NAMALWA (cell line): ENCODE data around the gene RNF220.

Experiments used
- DNase-seq: peaks from one replicate; pipeline ENCODE4 v3.0.0-alpha.2; 2015; ENCODE audit warnings: low spot score

RNF220 gene

DNA sequence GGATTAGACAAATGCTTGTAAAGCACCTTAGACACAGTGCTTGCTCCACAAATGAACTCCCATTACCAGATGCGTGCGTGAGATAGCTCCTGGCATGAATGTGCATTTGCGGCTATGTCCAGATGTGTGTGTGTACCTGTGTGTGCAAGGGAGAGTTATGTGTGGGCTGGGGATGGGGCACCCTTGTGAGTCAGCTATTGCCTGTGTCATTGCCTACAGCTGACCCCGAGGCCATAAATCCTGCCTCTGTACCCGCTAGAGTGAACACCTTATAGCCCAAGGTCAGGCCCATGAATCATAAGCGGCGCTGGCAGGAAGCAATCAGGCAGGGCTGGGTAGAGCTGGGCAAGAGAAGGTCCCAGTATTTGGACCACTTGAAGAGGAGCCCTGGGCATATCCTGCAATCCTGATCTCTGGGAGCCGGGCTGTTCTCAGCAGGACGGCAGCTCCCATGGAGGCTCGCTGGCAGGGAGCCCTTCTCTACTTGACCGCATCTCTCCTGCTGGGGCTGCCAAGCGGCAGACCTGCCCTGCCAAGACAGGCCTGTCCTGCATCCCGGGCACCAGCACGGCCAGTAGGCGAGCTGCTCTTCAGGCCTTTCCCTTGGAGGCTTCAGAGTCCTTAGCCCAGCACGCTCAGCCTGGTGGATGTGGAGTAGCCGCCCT is 182.9 kb downstream of the RNF220 start:
- DNase-seq = no peak

DNA sequence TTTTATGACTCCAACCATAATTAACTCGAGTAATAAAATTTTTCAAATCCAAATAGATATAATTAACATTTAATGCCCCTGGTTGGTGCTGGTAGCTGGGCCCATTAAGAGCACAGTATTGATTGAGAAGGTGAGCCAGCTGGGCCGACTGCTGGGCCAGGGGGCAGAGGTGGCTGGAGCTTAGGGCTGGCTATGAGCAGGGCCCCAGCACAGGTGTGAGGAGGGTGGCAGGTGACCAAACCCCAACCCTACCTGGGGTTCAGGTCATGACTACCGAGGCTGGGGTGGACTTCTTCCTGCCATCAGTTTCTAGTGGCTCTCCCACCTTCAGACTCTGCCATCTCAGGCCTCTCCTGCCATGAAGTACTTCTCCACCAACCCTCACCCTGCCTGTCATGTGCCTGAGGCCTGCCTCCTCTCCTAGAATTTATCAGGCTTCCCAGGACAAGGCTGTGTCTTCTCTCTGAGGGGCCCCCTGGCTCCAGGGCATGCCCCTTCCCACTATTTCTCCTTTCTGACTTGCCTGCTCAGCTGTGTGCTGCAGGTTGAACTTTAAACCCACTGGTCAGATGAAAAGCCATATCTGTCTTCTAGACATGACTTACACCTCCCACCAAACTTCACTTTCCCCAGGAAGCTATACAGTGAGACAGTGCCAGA is 183.6 kb downstream of the RNF220 start:
- no peak for DNase-seq

DNA sequence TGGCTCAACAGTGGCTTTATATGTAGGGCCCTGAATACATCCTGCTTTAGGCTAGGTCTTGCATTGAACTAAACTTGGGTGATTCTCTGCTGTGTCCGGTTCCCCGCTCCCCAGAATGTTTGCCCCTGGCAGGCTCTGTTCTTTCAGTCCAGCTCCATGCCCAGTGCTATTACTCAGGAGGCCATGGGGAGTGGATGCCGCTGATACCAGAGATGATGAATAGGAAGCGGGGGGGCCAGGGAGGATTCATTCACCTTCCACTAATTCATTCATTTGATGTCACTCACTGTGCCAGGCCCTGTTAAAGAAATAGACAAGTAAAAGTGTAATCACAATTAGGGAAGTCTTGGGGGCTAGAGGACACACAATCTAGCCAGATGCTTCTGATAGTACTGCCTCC is 185.4 kb downstream of the RNF220 start:
- DNase-seq = no peak

- DNase-seq = no peak
Observed at GRCh38 chr1:44591381-44591780, 186.3 kb downstream of the RNF220 start.

DNA sequence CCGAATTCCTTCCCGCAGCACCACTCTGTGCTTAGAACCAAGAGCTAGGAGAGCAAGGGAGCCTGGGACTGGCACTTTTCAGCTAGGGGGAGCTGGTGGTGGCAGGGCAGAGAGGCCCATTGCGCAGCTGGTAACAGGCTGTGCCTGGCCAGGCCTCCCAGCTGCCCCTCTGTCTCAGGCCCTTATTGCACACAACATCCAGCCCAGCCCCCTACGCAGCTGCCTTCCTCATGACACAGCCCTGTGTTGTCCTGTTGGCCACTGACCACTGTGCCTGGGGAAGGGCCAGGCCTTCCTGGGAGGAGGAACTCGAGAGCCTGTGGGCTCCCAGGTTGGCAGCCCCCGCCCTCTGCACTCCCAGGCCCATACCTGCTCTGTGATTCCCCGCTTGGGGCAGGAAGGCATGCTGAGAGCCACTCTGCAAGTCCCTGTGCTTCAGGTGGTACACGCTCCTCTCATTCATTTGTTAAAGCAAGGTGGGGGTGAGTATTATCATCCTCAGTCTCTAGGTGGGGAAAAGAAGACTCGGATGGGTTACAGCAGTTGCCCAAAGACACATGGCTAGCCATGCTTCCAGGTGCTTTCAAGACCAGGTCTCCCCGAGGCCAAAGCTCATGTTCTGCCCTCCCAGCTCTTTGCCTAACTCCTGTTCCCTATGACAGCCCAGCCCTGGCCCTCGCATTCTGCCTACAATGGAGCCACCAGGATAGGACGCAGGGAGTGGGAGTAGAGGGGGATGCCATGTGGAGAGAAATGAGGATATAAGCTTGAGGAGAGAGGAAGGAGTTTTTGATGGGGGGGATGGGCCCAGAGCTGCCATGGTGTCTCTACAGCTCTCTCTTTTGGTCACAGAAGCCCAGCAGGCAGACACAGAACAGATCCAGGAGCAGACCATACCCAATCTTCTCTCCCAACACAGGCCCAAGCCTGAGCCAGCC is 187.4 kb downstream of the RNF220 start:
- DNase-seq = no peak

DNA sequence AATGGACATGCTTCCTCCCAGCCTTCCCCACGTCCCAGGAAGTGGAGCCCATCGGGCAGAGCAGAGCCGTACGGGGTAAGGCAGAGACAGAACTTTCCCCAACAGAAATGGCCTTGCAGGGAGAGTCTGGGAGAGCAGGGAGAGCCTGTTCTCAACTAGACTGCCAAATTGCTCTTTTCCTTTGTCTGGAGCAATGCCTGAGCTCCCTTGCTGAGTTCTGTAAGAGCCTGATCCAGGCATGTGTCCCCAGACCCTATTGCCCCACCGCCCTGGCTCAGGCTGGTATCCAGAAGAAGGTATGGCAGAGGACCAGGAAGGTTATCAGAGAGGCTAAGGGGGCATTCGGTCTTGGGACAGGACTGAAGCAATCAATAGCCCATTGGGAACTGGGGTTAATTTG is 189.3 kb downstream of the RNF220 start:
- DNase-seq = no peak

DNA sequence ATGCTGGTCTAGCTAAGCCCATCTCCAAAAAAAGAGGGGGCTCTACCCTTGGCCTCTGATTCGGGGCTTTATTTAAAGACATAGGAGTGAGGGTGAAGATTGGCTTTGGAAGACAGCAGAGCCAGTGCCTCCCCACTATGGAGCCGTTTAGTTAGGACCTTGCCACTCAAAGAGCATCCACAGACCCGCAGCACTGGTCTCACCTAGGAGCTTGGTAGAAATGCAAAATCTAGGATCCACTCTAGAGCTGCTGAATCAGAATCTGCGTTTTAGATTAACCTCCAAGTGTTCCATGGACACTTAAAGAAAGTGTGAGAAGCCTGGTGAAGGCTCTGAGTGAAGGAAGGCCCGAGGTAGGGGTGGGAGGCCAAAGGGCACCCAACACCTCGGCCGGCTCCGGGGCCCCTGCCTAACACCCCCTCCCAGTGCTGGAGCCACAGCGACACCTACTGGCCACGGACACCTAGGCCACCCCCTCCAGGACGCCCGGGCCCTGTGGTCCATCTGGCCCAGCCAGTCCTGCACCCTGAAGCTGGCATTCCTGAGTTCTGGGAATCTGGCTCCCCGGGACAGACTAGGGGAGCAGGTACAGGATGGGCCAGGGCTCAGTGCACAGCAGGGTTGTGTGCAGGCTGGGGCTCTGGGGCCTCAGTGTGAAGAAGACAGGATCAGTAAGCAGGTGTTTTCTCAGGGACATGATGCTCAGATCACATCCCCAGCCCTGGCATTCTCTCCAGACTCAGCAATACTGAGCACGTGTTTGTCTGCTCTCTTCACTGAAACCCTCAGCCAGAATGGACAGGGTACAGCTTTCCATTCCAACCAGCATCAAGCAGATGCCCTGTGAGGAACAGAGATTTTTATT is 190.0 kb downstream of the RNF220 start:
- peak; percentile 78 for DNase-seq

GRCh38 chr1:44596511-44596910 is 191.5 kb downstream of the RNF220 start:
- DNase-seq = no peak

- DNase-seq = no peak
Observed at GRCh38 chr1:44598167-44598566, 193.1 kb downstream of the RNF220 start.

- no peak for DNase-seq
Observed at GRCh38 chr1:44602634-44603628, 197.9 kb downstream of the RNF220 start.

GRCh38 chr1:44603718-44604117 is 198.7 kb downstream of the RNF220 start:
- no peak for DNase-seq

DNA sequence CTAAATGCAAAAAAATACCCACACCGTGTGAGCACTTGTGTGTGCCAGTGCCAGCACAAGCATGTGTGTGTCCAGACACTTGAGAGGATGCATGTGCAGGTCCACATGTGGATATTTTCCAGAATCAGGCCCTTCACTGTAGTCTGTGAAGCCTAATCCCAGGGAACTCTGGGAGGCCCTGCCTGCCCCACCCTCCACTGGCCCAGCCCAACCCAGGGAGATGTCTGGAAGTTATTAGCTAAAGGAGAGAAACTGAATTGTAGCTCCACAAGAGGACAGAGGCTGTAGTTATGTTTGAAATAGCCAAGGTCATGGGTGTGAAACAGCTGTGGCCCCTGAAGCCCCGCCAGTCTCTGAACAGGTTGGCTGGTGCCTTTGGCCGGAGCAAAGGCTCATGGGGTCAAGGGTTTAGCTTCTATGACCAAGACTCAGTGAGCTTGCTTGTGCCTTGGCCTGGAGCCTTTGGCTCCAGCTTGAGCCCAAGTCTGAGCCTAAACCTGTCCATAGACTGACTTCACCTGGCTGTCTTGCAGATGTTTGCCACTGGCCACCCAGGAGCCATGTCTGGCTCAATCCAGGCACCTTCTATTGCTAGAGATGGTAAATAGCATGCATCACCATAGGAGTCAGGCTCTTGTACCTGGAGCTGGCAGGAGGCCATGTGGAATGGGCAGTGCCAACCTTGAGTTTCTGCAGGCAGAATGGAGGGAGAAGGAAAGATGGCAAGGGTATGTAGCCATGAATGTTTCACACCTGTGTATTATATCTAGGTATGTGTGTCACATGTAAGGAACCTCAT is 199.3 kb downstream of the RNF220 start:
- no peak for DNase-seq

GRCh38 chr1:44605914-44606615 is 201.0 kb downstream of the RNF220 start:
- no peak for DNase-seq

DNA sequence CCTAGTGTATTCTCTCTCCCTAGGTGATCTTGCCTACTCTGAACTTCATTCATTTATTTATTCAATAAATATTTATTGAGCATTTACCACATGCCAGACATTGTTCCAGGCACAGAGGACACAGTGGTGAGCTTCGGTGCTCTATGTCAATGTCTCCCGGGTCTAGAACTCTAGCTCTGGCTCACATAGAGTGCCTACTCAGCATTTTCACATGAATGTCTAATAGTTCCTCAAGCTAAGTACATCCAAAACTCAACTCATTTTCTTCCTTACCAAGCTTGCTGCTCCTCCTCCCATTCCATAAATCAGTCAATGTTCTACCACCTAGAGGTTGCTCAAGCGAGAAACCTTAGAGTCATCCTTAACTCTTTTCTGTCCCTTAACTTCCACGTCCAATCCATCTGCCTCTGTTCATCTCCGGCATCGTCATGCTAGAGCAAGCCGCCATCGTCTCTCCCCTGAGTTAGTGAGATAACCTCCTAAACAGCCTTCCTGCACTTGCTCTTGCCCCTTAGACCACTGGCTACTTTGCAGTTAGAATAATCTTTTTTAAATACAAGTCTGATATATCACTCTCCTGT is 201.7 kb downstream of the RNF220 start:
- no peak for DNase-seq

GRCh38 chr1:44608141-44608540 is 203.1 kb downstream of the RNF220 start:
- DNase-seq = peak; percentile 22

DNA sequence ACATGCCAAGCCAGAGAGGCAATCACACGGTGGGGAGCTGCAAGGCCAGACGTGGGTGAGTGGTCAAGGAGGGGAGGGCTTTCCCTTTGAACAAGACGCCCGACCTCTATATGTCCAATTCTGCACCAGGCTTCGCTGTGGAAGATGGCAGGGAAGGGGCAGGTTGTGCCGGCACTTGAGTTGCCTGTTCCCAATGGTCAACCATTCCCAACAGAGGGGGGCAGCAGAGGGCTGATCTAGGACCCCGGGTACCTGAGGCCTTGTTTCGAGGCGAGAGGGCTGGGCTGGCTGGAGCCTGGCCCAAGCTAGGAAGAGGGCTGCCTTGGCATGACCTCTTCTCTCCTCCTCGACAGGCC is 204.3 kb downstream of the RNF220 start:
- DNase-seq = peak; percentile 33

GRCh38 chr1:44609768-44610526 is 204.9 kb downstream of the RNF220 start:
- no peak for DNase-seq

- no peak for DNase-seq
Observed at GRCh38 chr1:44610527-44611148, 205.6 kb downstream of the RNF220 start.
